Epithelial cell of esophagus (primary cell): ENCODE data around the gene OR1I1.

Experiments used
- DNase-seq: peaks from one replicate; pipeline ENCODE4 v3.0.0; 2010; ENCODE audit warnings: low read depth
- H3K4me3 ChIP-seq: 2 replicates; pipeline ENCODE4 v1.5.1; 2011; ENCODE audit warnings: mild to moderate bottlenecking, low read length, control low read depth
- TF ChIP-seq, protein P1 (sequence below): IDR thresholded peaks from 2 replicates; pipeline ENCODE4 v1.5.1; 2011; ENCODE audit warnings: low read depth, mild to moderate bottlenecking, low read length, control low read depth, inconsistent platforms; ENCODE audit not compliant: insufficient read depth; ENCODE audit errors: missing control alignments

The OR1I1 gene

DNA sequence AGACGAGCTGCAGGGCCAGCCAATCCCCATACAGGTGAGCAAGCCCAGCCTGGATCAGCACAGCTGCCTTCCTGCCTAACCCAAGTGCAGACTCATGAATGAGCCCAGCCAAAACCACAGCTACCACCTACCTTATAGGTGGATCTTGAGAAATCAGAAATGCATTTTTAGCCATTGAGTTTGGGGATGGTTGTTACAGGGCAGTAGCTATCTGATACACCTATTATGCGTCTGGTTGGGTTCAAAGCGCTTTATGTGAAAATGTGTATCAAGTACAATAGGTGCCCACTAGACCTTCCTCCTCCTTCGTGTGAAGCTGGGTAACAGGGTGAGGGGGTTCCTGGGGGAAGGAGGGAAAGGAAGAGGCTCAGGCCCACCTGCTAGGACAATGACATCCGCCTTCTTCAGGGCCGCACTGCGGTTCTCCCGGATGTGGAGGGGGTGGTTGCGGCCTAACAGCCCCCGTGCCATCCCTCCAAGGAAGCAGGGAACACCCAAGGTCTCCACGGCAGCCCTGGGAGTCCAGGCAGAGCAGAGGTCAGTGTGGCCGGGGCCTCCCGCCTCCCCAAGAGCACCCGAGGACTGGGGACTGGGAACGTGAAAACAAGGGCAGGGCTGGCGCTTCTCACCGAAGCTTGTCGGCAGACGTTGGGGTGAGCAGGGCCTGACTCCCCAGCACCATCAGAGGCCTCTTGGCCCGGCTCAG lies 36.9 kb downstream of the OR1I1 start:
- DNase-seq = no peak
- H3K4me3 ChIP-seq = no peak overlapping the region
- TF ChIP-seq, protein P1, sequence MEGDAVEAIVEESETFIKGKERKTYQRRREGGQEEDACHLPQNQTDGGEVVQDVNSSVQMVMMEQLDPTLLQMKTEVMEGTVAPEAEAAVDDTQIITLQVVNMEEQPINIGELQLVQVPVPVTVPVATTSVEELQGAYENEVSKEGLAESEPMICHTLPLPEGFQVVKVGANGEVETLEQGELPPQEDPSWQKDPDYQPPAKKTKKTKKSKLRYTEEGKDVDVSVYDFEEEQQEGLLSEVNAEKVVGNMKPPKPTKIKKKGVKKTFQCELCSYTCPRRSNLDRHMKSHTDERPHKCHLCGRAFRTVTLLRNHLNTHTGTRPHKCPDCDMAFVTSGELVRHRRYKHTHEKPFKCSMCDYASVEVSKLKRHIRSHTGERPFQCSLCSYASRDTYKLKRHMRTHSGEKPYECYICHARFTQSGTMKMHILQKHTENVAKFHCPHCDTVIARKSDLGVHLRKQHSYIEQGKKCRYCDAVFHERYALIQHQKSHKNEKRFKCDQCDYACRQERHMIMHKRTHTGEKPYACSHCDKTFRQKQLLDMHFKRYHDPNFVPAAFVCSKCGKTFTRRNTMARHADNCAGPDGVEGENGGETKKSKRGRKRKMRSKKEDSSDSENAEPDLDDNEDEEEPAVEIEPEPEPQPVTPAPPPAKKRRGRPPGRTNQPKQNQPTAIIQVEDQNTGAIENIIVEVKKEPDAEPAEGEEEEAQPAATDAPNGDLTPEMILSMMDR = no peak

DNA sequence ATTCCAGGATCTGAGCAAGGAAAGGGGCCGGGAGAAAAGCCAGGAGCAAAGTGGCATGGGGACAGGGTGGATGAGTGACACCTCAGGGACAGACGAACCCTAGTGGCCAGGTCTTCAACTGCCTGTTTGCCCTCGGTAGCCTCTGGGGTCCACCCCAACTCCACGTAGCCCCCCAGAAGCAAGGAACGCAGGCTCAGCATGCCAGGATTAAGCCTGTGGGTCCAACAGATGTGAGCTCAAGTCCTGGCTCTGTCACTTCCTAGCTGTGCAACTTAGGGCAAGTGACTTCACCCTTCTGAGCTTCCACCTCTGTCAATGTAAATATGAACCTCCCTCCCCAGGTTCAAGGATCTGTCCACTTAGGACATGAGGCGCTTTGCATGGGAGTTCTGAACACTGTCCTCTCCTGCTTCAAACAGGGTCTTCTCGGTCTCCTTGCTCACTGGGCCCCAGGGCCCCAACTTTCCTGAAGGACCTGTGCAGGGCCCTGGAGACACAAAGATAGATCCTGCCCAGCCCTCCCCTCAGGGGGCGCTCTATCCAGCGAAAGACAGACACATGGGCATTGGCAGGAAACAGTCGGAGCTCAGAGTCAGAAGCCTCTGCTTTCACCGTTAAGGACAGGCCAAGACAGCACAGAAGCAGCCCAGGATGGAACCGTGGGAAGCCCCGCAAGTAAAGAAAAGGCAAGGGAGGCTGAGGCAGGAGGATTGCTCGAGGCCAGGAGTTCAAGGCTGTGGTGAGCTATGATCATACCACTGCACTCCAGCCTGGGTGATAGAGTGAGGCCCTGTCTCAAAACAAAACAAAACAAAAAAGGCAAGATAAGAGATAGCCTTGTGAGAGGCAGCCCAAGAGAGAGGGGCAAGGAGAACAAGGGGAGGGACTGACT lies 38.4 kb downstream of the OR1I1 start:
- no peak overlapping the region for H3K4me3 ChIP-seq
- TF ChIP-seq, protein P1 = no peak
- no peak for DNase-seq

DNA sequence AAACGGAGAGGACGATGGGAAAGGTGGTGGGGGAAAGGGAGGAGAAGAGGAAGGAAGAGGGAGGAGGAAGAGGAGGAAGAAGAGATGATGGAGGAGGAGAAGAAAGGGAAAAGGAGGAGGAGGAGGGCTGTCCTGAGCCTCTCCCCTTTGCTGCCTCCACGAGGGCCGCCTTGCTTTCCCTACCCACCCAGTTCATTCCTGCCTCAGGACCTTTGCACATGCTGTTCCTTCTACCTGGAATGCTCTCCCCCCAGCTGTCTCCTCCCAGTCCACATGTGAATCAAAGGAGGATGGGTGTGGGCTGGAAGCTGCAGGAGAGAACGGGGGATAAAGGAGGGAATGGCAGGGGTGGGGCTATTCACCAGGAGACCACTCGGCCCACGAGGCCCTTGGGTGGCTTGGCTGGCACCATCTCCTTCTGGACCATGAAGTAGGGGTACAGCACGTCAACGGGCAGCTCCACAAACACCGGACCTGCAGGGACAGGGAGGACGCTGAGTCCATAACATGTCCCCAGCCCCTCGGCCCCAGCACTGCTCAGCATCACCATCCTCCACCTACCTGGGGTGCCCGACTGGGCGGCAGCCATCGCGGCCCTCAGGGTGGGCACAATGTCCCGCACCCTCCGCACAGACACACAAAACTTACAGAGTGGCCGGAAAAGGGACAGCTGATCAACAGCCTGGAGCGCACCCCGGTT lies 40.5 kb downstream of the OR1I1 start:
- DNase-seq = no peak
- no peak overlapping the region for H3K4me3 ChIP-seq
- TF ChIP-seq, protein P1 = no peak

DNA sequence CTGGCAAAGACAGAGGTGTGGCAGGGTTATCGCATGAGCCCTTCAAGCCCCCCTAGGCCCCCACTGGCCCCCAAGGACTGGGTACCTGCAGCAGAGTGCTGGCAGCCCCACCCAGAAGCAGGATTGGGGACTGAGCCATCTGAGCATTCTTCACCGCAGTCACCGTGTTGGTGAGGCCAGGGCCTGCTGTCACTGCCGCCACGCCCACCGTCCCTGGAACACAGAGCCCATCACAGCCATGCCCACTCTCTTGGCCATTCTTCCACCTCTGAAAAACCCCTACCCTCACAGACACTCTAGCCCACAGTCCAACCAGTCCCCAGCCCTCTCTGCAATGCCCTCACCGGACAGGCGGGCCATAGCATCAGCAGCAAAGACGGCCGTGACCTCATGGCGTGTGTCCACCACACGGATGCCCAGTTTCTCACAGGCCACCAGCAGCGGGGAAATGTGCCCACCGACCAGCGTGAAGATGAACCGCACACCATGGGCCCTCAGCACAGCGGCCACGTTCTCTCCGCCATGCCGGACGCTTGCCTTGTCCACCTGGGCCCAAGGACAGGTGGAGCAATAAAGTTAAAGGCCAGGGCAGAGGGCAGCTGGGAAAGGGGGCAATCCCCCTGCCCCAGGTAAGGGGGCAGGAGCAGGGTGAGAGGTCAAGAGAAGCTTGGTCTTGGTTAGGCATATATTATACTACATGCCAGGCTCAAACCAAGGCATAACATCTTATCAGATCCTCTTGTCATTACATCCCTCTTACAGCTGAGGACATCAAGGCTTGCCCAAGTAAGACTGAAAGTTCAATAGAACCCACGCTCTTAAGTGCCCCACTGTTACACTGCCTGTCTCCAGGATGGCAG lies 41.2 kb downstream of the OR1I1 start:
- DNase-seq = no peak
- H3K4me3 ChIP-seq = no peak overlapping the region
- TF ChIP-seq, protein P1 = no peak

DNA sequence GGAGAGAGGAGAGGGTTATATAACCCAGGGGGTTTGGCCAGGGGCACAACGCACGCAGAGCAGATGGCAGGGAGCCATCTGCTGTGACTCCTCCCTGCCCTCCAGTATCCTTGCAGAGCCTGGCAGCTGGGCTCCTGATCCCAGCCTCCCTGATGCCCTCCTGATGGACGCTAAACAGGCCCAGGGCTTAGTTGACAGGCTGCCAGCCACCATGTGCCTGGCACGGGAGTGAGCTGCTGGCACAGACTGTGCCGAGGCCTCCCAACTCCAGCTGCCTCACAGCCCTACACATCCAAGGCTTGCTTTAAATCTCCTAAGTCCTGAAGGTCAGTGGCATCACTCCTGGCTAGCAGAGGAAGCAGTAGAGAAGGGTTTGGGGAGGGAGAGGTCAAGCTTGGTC lies 41.9 kb downstream of the OR1I1 start:
- TF ChIP-seq, protein P1 = no peak
- no peak for DNase-seq
- H3K4me3 ChIP-seq = no peak overlapping the region

DNA sequence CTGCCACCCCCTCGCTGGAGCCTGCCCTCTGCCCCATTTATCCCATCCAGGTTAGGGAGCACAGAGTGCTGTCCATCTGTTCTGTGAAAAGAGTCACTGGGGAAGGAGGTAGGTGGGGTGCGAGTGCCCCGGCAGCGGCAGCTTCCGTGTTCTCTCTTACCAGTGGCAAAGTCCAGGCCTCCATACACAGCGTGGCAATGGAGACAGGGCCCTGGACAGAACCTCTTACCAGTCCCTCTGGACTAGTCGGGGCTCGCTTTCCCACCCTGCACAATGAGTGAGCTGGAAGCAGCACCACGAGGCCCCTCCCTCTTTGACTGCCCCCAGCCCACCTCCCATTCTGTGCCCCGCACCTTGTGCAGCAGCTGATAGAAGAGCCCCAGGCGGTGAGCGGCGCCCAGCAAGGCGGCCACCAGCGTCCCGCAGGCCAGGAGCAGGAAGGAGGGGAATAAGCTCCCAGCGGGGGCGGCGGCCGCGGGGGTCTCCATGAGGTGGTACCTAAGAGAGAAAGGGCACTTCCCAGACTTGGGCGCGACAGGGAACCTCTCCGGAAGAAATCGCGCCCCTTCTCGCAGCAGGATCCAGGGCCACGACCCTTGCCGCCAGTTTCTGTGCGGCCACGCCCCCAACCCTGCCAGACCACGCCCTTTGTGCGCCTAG lies 42.7 kb downstream of the OR1I1 start:
- TF ChIP-seq, protein P1 = no peak
- H3K4me3 ChIP-seq = peak overlapping the region; percentile 89
- DNase-seq = peak; percentile 36
